GM18508 (cell line): ENCODE data around the gene PLCB3.

ENCODE experiments used
- ATAC-seq: cut with Tn5 transposase; IDR thresholded peaks from one replicate; pipeline ENCODE4 v1.9.1; 2021; ENCODE audit warnings: moderate number of reproducible peaks; ENCODE audit not compliant: insufficient read depth, unreplicated experiment

PLCB3 gene

GRCh38 chr11:64251016-64251752 lies at the start of gene PLCB3:
TSS of gene PLCB3 (plus strand) at chr11:64251530. CDS start at chr11:64251650, 120 bp downstream.
- ATAC-seq = no peak

- ATAC-seq = no peak
These were observed 49.8 kb upstream of the PLCB3 start for GRCh38 chr11:64201543-64201942.

DNA sequence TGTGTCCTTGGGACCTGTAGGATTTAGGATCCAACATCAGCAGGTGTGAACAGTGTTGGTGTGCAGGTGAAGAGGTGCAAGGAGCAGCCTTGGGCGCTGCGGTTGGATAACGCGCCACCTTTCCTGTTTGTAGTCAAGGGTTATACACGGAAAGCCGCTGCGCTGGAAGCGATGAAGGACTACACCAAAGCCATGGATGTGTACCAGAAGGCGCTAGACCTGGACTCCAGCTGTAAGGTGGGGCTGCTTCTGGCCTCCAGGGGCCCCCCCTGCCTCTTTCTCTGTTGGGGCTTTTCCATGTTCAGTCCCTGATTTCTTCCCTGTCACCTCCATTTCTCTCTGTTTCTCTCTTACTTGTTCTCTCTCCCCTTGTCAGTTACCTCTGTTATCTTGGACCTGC lies 48.3 kb upstream of the PLCB3 start:
- ATAC-seq = no peak

DNA sequence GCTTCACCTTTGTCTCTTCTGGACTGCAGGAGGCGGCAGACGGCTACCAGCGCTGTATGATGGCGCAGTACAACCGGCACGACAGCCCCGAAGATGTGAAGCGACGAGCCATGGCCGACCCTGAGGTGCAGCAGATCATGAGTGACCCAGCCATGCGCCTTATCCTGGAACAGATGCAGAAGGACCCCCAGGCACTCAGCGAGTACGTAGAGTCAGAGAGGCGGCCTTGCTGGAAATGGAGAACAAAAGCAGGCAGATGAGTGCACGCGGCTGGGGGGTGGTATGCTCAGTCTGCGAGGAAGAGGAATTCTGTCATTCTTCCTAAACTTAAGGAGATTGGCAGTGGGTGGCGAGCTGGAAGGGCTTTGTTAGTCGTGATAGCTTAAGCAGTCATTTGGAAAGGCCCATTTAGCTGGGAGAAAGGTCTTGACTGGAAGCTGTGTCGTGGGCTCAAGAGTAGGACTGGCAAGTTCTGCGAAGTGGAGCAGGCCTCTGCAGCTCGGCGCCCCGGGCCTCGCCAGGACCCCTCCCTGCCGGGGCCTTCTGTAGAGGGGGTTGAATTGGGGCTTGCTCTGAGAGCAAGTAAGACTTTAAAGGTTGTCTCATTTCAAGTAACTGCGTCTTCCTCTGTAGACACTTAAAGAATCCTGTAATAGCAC lies 47.8 kb upstream of the PLCB3 start:
- ATAC-seq = no peak

- ATAC-seq = no peak
These were observed 47.3 kb upstream of the PLCB3 start for GRCh38 chr11:64204080-64204440.

- no peak for ATAC-seq
These were observed 46.8 kb upstream of the PLCB3 start for GRCh38 chr11:64204464-64204989.

DNA sequence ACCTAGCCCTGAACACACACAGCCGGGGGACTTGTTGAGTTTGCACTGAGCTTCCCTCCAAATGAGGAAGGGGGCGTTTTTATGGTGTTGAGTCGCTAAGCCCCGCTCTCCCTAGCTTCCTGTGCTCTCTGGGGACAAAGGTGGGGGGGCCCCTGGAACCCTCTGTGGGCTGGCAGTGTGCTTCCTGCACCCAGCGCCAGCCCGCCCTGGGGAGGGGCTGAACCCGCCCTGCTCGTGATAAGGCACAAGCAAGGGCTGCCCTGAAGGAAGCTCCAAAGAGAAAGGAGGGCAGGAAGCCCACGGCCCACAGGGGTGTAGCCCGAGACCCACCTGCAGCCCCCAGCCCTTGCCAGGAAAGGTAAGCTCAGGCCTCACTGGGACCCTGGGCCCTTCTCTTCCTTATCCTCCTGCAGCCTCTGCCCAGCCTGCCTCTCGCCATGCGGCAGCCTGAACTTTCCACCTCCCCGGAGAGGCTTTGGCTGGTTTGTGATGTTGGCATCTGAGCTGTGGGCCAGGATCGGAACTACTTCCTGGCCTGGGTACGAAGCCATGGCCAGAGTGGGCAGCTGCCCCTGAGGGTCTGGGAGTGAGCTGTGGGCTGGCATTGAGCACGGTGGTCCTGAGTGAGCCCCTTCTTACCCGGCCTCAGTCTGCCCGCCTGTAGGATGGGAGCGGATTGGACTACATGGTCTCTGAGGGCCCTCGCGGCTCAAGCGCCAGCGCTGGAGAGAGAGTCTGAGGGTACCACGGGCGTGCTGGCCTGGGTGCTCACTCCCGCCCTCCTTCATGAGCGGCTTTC lies 44.7 kb upstream of the PLCB3 start, which contains the start of gene FERMT3:
TSS of gene FERMT3 (plus strand) at position 265 of the 799 bp plus-strand sequence. CDS start 644 bp downstream, outside the sequence.
- no peak for ATAC-seq

- ATAC-seq = no peak
These were observed 43.9 kb upstream of the PLCB3 start for GRCh38 chr11:64207256-64208085.

DNA sequence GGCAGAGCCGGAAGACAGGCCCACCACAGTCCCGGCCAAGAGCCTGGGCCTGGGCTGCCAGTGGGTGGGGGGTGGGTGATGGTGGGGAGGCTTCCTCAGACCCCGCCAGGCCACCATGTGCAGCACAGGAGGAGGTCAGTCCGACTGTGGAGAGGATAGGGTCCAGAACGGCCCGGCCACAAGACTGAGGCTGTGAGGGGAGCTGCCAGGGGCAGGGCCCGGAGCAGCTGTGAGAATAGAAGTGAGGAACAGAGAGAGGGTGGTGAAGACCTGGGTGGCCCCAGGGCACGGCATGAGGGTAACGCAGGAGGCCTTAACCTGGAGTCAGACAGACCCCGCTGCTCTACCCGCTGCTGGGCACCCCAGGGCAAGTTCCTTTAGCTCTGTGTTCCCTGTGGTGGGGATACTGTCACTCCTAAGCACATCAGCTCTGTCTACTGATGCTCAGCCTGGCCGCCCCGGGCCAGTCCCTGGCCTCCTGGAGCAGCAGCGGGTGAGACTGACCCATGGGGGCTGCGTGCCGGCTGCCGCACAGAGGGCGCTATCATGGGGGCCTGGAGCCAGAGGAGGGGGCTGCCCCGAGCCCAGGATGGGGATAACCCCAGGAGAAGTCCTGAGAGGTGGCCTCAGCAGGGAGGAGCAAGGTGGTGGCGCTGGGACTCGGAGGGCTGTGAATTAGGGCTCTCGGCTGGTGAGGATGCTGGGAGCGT lies 43.1 kb upstream of the PLCB3 start:
- no peak for ATAC-seq

DNA sequence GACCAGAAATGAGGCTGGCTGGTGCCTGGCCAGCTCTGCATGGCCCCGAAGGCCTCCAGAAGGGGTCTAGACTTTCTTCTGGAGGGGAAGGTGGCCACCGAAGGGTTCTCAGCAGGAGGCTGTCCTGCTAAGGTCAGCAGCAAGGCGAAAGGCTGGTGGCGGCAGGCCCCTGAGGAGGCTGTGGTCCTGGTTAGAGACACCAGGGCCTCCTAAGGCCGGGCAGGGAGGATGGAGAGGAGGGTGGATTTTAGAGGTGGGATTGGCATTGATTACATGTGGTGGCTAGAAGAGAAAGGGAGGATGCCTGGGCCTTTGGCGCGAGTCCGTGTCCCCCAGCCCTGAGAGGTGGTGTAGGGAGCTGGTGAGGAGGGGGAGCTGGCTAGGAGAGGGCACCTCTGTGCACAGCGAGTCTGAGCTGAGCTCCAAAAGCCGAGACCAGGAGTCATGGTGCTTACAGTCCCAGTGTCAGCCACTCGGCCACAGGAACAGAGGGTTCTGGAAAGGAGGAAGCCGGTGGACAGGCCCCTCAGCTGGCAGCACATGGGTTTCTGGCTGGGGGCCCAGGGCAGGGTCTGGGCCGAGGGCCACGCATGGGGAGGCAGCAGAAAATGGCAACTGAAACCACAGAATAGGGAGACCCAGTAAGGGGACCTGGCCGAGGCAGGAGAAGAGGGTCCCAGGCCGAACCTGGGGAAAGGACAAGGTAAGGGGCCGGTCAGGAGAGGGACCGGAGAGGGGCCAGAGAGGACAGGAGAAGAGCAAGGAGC lies 42.4 kb upstream of the PLCB3 start:
- ATAC-seq = no peak

- no peak for ATAC-seq
These were observed 41.8 kb upstream of the PLCB3 start for GRCh38 chr11:64209563-64209843.

- no peak for ATAC-seq
These were observed 40.9 kb upstream of the PLCB3 start for GRCh38 chr11:64210301-64211020.

GRCh38 chr11:64211181-64211872 lies 40.0 kb upstream of the PLCB3 start:
- ATAC-seq = no peak

GRCh38 chr11:64216879-64217278 lies 34.5 kb upstream of the PLCB3 start:
- no peak for ATAC-seq

GRCh38 chr11:64218628-64219353 lies 32.5 kb upstream of the PLCB3 start:
- no peak for ATAC-seq

GRCh38 chr11:64219354-64219684 lies 32.0 kb upstream of the PLCB3 start:
- no peak for ATAC-seq

DNA sequence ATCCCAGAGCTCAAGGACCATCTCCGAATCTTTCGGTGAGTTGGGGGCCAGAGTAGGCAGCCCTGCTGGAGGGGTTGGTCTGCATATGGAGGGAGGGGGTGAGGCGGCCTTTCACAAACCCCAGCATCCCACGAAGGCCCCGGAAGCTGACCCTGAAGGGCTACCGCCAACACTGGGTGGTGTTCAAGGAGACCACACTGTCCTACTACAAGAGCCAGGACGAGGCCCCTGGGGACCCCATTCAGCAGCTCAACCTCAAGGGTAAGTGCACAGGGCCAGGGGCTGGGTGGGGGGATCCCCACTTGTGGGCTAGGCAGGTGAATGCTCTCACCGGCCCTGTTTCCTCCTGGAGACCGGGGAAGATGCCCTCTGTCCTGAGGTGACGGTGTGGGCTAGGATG lies 31.6 kb upstream of the PLCB3 start:
- no peak for ATAC-seq
